ENCODE results near the gene LYRM1. TPM values are rescaled to one million over a fixed set of nuclear protein-coding genes. Genes with fewer than 3 reads are reported as not detected.

Gene LYRM1
- total and polyA plus RNA-seq, 2 of the 8 experiments (the other 6 are each of a cell fraction or from before 2014, with no cell fraction given) = 11.6 to 13.4 TPM

DNA sequence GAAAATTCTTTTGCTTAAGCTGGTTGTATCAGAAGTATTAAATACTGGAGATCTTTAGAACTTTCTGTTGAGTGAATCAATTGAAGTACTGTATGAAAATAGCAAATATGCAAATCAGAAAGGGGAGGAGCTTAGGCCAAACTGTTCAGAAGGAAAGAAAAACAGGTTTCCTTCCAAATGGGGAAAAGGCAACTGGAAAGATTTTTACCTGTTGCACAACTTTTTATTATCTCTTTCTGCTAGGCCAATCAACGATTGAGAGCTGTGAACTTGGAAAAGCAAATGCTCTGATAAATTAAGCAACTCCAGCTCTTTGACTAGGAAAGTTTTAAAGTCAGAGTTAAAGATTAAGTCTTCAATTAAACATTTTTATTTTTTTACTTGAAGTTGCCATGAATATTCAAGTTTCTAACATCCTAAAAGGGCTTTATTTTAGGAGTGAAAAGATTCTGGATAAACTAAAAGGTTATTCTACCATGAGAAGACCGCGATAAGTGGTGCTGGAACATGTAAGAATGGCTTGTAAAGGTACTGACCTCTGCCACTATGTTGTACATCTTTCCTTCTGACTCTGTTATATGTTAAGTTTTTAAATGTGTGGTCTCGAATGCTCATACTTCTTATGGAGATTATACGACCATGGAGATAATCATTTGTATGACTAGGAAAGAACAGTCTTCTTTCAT, 16.9 kb upstream of the LYRM1 start:
- Histone ChIP-seq H3K23me2 (ENCODE audit: low read depth, low read length) (no peaks in the 10 kb centered on the region), H3K79me1 (ENCODE audit: low read depth, low read length) (peaks cover 7% of the 10 kb centered on the region; the same call in 1 of the 2 replicates), H3K9ac (replicated peaks in 1 of 4; ENCODE audit: extremely low read depth in 1 of 4, low read depth in 3 of 4, low read length in 3 of 4) (no peak overlapping the region), H3K14ac (ENCODE audit: insufficient read length) (no peak overlapping the region), H3K9me3 (ENCODE audit: insufficient read depth in 2 of 2, low read depth in 1 of 2, low read length in 1 of 2) (no peaks in the 10 kb centered on the region), H3K23ac (ENCODE audit: insufficient read length) (no peak overlapping the region), H2AK5ac (ENCODE audit: low read depth, low read length) (no peak overlapping the region), H2BK15ac (ENCODE audit: low read length) (no peak overlapping the region), H2AFZ (ENCODE audit: low read length) (no peak overlapping the region), H3K79me2 (ENCODE audit: control insufficient read depth in 1 of 2, insufficient read depth in 2 of 2, low read length in 2 of 2) (peaks cover 6 to 78% of the 10 kb centered on the region in 2 experiments; a peak in 3 of 4 replicates), H3K56ac (replicated peaks; ENCODE audit: insufficient read length, low read depth, low read length) (no peak overlapping the region), H3K27me3 (replicated peaks in 1 of 4; ENCODE audit: control insufficient read depth in 3 of 4, extremely low read depth in 1 of 4, insufficient read depth in 3 of 4, low read length in 3 of 4) (no peaks in the 10 kb centered on the region), H3K18ac (ENCODE audit: extremely low read depth, low read length) (no peak overlapping the region), H3K27ac (ENCODE audit: low read depth, low read length) (no peak overlapping the region), H4K5ac (ENCODE audit: insufficient read length, low read depth, low read length) (no peak overlapping the region), H4K91ac (replicated peaks; ENCODE audit: insufficient read length, low read length) (no peak overlapping the region), H2BK120ac (replicated peaks; ENCODE audit: low read depth, low read length) (no peak overlapping the region), H3K36me3 (ENCODE audit: control insufficient read depth in 2 of 4, insufficient read depth in 4 of 4, low read length in 3 of 4) (no peaks in the 10 kb centered on the region), H2BK5ac (ENCODE audit: low read depth, low read length) (no peak overlapping the region), H3K4ac (replicated peaks; ENCODE audit: insufficient read length, low read depth, low read length) (no peak overlapping the region), H3K4me1 (replicated peaks in 1 of 4; ENCODE audit: control insufficient read depth in 3 of 4, insufficient read depth in 4 of 4, low read length in 3 of 4) (peaks cover 0 to 4% (median 2%) of the 10 kb centered on the region in 4 experiments; a peak in 2 of 7 replicates), H4K8ac (ENCODE audit: extremely low read depth, insufficient read depth, low read length) (no peak overlapping the region), H2BK20ac (ENCODE audit: low read length) (no peak overlapping the region), H3K4me3 (ENCODE audit: extremely low read depth in 1 of 4, insufficient read depth in 2 of 4, low read depth in 3 of 4, low read length in 4 of 4) (no peak overlapping the region), H3K4me2 (ENCODE audit: insufficient read depth in 1 of 2, low read depth in 2 of 2, low read length in 2 of 2) (no peak overlapping the region), H2BK12ac (ENCODE audit: low read depth, low read length) (no peak overlapping the region), H4K20me1 (replicated peaks in 1 of 2; ENCODE audit: control insufficient read depth in 1 of 2, insufficient read depth in 2 of 2, low read length in 2 of 2) (no peaks in the 10 kb centered on the region)
- WGBS, 2 experiments (ENCODE audit: extremely low coverage in 1 of 2, insufficient coverage in 1 of 2, insufficient read length in 1 of 2, insufficient replicate concordance in 2 of 2, low coverage in 1 of 2, low lambda C conversion rate in 2 of 2, missing lambda C conversion rate in 1 of 2) = 89% methylated on average over 5 of the region's 5 CpGs; no CpG with 5 or more reads in 1 of the 2 experiments
- CTCF ChIA-PET (ENCODE audit: partially characterized antibody) = interaction anchor here (1.3 kb wide), 1 partner anchor 34 kb away, joined by 3 read pairs; no protein-coding TSS in a partner anchor
- FAIRE-seq (no peak), DNase-seq (ENCODE audit: low read depth in 1 of 2, low spot score in 2 of 2) (no peak)
- POLR2A ChIA-PET (ENCODE audit: partially characterized antibody) = interaction anchor here (1.1 to 2.4 kb wide), 2 partner anchors 10 to 16 kb away, joined by 3 to 5 read pairs; no protein-coding TSS in a partner anchor
- TF ChIP-seq CHD2 (IDR thresholded peaks at IDR 0.05; ENCODE audit: low read length) (no peak), RNF2 (IDR thresholded peaks at IDR 0.05; ENCODE audit: borderline replicate concordance, low read depth, low read length, missing control alignments, poor library complexity, severe bottlenecking) (no peak), POU5F1 (IDR thresholded peaks at IDR 0.05; ENCODE audit: low read depth, low read length) (no peak), EZH2 (IDR thresholded peaks at IDR 0.05; ENCODE audit: low read depth, low read length, severe bottlenecking) (no peak), CBX8 (IDR thresholded peaks at IDR 0.05; ENCODE audit: borderline replicate concordance, low read depth, low read length) (no peak), TEAD4 (IDR thresholded peaks at IDR 0.05; ENCODE audit: low read depth, low read length) (no peak), SIRT6 (IDR thresholded peaks at IDR 0.05; ENCODE audit: low read length) (no peak), GTF2F1 (IDR thresholded peaks at IDR 0.05; ENCODE audit: borderline replicate concordance, low read depth, low read length) (no peak), JUN (IDR thresholded peaks at IDR 0.05; ENCODE audit: low read depth, low read length) (no peak), RFX5 (IDR thresholded peaks at IDR 0.05; ENCODE audit: borderline replicate concordance, low read depth, low read length) (no peak)
- TF ChIP-seq, protein P1, sequence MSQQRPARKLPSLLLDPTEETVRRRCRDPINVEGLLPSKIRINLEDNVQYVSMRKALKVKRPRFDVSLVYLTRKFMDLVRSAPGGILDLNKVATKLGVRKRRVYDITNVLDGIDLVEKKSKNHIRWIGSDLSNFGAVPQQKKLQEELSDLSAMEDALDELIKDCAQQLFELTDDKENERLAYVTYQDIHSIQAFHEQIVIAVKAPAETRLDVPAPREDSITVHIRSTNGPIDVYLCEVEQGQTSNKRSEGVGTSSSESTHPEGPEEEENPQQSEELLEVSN (IDR thresholded peaks at IDR 0.05) = no peak
- TF ChIP-seq, protein P2, sequence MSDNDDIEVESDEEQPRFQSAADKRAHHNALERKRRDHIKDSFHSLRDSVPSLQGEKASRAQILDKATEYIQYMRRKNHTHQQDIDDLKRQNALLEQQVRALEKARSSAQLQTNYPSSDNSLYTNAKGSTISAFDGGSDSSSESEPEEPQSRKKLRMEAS (IDR thresholded peaks at IDR 0.05) = no peak
